C4-2B (cell line): ENCODE measurements around the gene FRK.

Source experiments
- ZFX ChIP-seq: fragments of 450-650 bp; IDR thresholded peaks from 2 replicates; pipeline ENCODE4 v1.6.1; 2017
- TF ChIP-seq, protein P1 (sequence below): fragments of 450-650 bp; conservative IDR thresholded peaks from 2 replicates; pipeline ENCODE4 v1.5.1; 2017; ENCODE audit warnings: mild to moderate bottlenecking

DNA sequence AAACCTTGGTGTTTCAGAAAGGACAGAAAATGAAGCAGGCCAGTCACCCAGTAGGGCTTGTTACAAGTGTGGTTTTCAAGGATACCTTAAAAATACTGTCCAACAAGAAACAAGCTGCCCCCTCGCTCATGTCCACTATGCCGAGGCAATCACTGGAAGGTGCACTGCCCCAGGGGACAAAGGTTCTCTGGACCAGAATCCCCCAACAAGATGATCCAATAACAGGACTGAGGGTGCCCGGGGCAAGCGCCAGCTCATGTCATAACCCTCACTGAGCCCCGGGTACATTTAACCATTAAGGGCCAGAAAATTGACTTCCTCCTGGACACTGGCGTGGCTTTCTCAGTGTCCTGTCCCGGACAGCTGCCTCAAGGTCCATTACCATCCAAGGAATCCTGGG, 33.4 kb upstream of the FRK start:
- TF ChIP-seq, protein P1, sequence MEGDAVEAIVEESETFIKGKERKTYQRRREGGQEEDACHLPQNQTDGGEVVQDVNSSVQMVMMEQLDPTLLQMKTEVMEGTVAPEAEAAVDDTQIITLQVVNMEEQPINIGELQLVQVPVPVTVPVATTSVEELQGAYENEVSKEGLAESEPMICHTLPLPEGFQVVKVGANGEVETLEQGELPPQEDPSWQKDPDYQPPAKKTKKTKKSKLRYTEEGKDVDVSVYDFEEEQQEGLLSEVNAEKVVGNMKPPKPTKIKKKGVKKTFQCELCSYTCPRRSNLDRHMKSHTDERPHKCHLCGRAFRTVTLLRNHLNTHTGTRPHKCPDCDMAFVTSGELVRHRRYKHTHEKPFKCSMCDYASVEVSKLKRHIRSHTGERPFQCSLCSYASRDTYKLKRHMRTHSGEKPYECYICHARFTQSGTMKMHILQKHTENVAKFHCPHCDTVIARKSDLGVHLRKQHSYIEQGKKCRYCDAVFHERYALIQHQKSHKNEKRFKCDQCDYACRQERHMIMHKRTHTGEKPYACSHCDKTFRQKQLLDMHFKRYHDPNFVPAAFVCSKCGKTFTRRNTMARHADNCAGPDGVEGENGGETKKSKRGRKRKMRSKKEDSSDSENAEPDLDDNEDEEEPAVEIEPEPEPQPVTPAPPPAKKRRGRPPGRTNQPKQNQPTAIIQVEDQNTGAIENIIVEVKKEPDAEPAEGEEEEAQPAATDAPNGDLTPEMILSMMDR: no peak
- TF ChIP-seq ZFX: no peak
